GM12873 (cell line): Measurements from ENCODE around the gene C17orf113.

Source experiments
- CTCF ChIP-seq: IDR thresholded peaks from 2 replicates; pipeline ENCODE4 v1.5.1; 2012; ENCODE audit warnings: low read depth, mild to moderate bottlenecking, moderate library complexity, low read length, control low read depth; ENCODE audit not compliant: insufficient read depth; ENCODE audit errors: missing control alignments

Gene C17orf113

DNA sequence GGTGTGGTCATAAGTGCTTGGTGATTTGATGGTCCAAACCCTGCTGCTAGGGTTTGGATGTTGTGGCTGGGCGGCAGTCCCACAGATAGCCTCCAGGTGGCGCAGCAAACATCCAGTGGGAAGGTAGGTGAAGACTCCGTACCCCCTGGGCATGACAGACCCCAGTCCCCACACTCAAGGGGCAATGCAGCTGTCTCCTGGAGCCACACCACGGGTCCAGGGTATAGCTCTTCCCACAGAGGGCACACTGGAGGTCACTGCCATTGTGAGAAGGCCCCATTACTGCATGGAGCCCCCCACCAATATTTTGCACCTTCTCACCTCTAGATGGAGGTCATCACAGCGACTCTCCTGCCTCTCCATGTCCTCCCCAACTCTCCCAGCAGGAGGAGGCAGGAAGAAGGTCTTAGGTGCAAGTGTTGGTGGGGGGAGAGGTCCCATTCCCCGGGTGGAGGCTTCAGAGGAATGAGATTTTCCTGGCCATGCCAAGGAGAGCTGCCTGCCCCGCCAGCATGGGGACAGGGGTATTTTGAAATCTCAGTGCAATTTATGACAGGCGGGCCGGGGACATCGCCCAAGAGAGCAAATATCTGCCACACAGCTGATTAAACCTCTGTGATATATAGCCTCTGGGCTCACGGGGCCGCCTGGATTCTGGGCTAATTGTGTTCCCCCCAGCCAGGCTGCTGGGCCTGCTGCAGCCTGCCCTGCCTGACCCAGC lies 17.1 kb upstream of the C17orf113 start:
- TF ChIP-seq CTCF = peak; percentile 97

DNA sequence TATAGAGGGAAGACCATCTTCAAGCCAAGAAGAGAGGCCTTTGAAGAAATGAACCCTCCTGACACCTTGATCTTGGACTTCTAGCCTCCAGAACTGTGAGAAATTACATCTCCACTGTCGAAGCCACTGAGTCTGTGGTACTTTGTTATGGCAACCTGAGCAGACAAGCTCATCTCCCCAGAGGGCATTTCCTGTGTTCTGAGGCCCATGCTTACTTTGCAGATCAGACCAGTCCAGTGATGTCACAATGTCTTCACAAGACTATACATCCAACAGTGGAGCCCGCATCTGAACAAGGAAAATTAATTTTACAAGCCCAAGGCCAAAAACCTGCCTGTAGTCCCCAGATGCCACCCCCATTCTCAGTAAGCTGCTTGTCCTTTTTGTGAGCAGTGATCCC lies 14.8 kb upstream of the C17orf113 start:
- TF ChIP-seq CTCF = no peak

DNA sequence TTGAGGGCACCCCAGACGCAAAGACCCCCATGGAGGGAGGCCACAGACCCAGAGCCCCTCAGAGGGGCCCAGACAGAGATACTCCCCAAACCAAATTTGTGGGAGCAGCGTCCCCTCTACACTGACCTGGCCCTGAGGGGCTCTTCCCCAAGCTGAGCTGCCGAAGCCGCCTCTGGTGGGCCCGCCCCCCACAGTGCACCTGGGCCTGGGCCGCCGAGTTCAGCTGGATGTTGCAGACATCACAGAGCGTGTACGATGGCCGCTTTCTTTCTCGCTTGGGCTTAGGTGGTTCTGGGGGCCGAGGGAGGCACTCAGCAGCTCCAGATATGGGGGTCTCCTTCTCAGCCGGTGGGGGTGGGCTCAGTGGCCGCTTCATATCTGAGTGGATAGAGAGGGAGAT lies 12.3 kb upstream of the C17orf113 start:
- TF ChIP-seq CTCF = no peak

DNA sequence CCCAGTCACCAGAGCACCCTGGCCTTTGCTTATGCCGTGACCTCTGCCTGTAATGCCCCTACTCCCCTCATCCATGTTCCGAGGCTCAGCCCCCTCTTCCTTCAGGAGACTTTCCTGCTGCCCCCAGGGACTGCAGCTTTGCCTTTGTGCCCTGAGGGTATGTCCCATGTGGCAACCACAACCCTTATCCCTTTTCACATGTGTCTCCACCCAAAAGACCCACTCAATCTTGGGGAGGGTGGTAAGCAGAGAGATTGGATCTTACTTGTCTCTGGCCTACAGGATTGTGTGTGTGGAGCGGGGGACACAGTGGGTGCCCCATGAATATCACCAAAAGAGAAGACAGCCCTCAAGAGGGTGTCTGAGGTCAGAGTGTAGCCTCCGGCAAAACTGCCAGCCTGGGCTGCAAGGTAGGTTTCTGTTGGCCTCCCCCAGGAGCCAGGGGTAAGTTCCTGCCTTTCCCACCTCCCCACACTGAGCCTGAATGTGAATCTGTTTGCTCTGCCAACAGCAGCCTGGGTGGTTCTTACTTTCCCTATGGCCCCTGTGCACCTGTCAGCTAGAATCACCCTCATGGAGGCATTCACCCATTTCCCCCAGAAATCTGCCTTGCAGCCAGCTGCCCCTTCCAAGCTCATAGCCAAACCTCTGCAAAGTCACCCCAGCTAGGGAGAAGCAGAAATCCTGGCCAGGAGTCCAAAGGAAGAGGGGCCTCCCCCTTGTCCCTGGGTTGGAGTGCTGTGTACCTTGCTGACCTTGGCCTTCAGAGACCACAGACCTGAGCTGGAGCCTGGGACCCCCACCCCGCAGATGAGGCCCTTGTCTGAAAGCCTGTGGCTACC lies 11.5 kb upstream of the C17orf113 start:
- no peak for TF ChIP-seq CTCF

GRCh38 chr17:42060231-42060630 lies 9.8 kb upstream of the C17orf113 start:
- no peak for TF ChIP-seq CTCF

- TF ChIP-seq CTCF = no peak
Measured at GRCh38 chr17:42059815-42060214, 9.4 kb upstream of the C17orf113 start.

- TF ChIP-seq CTCF = no peak
Measured at GRCh38 chr17:42058063-42058462, 7.7 kb upstream of the C17orf113 start.
